ENCODE measurements around the gene RNPC3.

DNA sequence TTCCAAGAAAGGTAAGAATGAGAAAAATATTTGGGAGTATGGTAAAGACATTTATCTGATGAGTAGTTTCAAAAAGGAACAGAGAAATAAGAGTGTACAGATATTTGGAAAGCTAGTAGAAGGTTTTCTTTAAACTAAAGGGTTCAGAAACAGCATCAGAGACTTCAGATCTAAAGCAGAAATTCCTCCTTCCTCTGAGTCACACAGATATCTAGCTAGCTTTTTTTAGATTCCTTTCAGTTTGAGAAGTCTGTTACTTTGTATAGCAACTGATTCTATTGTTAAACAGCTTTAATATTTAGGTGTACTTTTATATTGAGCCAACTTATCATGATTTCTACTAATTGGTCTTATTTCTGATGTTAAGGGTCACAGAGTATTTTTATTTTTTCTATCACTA lies 50.6 kb downstream of the RNPC3 start:
- TF ChIP-seq, protein P1, sequence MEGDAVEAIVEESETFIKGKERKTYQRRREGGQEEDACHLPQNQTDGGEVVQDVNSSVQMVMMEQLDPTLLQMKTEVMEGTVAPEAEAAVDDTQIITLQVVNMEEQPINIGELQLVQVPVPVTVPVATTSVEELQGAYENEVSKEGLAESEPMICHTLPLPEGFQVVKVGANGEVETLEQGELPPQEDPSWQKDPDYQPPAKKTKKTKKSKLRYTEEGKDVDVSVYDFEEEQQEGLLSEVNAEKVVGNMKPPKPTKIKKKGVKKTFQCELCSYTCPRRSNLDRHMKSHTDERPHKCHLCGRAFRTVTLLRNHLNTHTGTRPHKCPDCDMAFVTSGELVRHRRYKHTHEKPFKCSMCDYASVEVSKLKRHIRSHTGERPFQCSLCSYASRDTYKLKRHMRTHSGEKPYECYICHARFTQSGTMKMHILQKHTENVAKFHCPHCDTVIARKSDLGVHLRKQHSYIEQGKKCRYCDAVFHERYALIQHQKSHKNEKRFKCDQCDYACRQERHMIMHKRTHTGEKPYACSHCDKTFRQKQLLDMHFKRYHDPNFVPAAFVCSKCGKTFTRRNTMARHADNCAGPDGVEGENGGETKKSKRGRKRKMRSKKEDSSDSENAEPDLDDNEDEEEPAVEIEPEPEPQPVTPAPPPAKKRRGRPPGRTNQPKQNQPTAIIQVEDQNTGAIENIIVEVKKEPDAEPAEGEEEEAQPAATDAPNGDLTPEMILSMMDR (IDR thresholded peaks at IDR 0.05; ENCODE audit: low read depth, low read length, poor library complexity, severe bottlenecking) = no peak
- no peak for TF ChIP-seq EZH2phosphoT487 (IDR thresholded peaks at IDR 0.05; ENCODE audit: borderline replicate concordance, low read length)

Measured in DOHH2 (cell line).